Measurements from ENCODE around the gene GALP.
A peak's percentile ranks its signal among the peaks of the same experiment; 100 is the strongest.

Gene GALP

GRCh38 chr19:56138069-56138468, 37.7 kb upstream of the GALP start:
- no peak for TF ChIP-seq Cebpa-rat (IDR thresholded peaks at IDR 0.05)
- Histone ChIP-seq H3K9me3 (no peaks in the 10 kb centered on the region), H3K36me3 (peaks cover 8% of the 10 kb centered on the region; the same call in 1 of the 2 replicates), H4K20me1 (peaks cover 5% of the 10 kb centered on the region), H3K4me2 (no peak overlapping the region), H3K4me3 (no peak overlapping the region), H3K9ac (no peak overlapping the region), H3K27ac (no peak overlapping the region), H3K4me1 (peaks cover 74% of the 10 kb centered on the region), H3K27me3 (no peaks in the 10 kb centered on the region)

- peaks cover 74% of the 10 kb centered on the region for H3K4me1 ChIP-seq
- peaks cover 11% of the 10 kb centered on the region for H3K36me3 ChIP-seq
- peak overlapping the region; percentile 77 for H3K4me3 ChIP-seq
- peak overlapping the region; percentile 99 for H3K4me2 ChIP-seq
- peak overlapping the region; percentile 78 for H3K27ac ChIP-seq
- no peaks in the 10 kb centered on the region for H3K27me3 ChIP-seq
- no peaks in the 10 kb centered on the region for H3K9me3 ChIP-seq
- peak overlapping the region; percentile 64 for H3K9ac ChIP-seq
- peaks cover 25% of the 10 kb centered on the region for H4K20me1 ChIP-seq
- TF ChIP-seq Cebpa-rat (IDR thresholded peaks at IDR 0.05): no peak
Observed at GRCh38 chr19:56139847-56140582, 35.8 kb upstream of the GALP start.

DNA sequence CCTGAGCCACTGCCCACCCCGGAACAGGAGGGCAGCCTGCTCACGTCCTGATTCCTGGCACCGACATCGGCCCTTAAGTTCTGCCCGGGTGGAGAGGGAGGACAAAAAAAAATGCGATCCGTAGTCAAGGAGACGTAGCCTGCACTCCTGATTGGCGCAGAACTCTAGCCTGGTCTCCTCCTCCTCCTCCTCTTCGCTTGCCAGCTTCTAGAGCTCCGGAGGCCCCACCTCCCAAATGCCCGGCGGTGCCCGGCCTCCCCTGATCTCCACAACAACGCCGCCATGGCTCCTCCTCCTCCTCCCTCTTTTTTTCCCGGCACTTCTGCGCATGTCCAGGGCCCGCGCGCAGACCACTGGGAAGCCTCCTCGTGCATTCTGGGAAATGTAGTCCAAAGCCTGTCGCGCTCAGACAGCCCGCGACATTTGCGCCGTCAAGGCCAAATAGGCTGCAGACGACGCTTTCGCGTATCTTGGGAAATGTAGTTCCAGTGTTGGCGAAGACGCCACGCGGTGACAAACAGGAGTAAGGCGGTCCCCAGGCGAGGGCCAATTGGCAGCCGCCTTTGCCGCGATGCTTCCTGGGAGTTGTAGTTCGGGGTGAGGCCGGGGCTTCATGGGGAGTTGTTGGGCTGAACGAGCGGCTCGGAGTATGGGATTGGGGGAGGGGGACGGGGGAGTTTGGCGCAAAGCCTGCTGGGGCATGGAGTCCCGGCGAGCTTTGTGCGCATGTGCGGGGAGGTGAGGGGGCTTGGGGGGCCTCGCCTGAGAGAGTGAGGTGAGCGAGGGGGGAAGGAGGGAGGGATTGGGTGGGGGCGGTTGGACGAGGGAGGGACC, 35.0 kb upstream of the GALP start, which contains the start of gene ZNF444:
Gene ZNF444, plus strand, starts transcription at position 705 of the 834 bp plus-strand sequence. CDS start 5,625 bp downstream, outside the sequence.
- no peak for TF ChIP-seq Cebpa-rat (IDR thresholded peaks at IDR 0.05)
- Histone ChIP-seq H4K20me1 (peaks cover 33% of the 10 kb centered on the region), H3K4me1 (peaks cover 68% of the 10 kb centered on the region), H3K4me3 (peak within 1 kb of the TSS; percentile 77), H3K27me3 (no peaks in the 10 kb centered on the region), H3K9ac (peak within 1 kb of the TSS; percentile 73), H3K27ac (peak within 1 kb of the TSS; percentile 78), H3K36me3 (peaks cover 19% of the 10 kb centered on the region), H3K4me2 (peak within 1 kb of the TSS; percentile 99), H3K9me3 (no peaks in the 10 kb centered on the region)

DNA sequence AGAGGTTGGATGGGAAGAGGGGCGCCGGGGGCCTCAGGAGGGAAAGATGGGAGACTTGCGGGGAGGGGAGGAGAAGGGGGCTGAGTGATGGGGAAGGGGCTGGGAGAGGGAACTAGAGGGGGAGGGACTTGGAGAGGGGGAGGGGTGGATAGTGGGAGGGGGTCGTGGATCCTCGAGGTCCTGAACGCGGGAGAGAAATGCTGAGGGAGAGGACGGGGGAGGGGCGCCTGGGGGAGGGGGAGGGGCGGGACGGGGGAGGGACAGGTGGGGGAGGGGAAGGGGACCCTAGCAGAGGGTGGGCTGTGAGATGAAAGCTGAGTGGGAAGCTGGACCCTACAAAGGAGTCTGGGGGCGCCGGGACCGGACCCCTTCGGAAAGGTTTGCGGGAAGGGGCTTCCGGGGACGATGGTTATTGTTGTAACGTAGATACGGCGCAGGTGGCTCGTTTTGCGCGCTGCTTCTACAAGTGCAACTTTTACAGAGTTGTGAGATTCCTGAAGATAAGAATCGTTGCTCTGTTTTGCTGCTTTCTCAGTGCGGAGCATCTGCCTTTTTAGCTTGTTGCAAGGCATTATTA, 34.3 kb upstream of the GALP start:
- Histone ChIP-seq H3K27ac (peak overlapping the region; percentile 63), H3K9me3 (no peaks in the 10 kb centered on the region), H4K20me1 (peaks cover 40% of the 10 kb centered on the region), H3K4me3 (peak overlapping the region; percentile 77), H3K36me3 (peaks cover 26% of the 10 kb centered on the region), H3K27me3 (no peaks in the 10 kb centered on the region), H3K4me1 (peaks cover 62% of the 10 kb centered on the region), H3K4me2 (peak overlapping the region; percentile 92), H3K9ac (peak overlapping the region; percentile 73)
- no peak for TF ChIP-seq Cebpa-rat (IDR thresholded peaks at IDR 0.05)

GRCh38 chr19:56142087-56142787, 33.6 kb upstream of the GALP start:
- peaks cover 54% of the 10 kb centered on the region for H3K4me1 ChIP-seq
- H3K4me2 ChIP-seq: peak overlapping the region; percentile 92
- no peak for TF ChIP-seq Cebpa-rat (IDR thresholded peaks at IDR 0.05)
- H3K9me3 ChIP-seq: no peaks in the 10 kb centered on the region
- peak overlapping the region; percentile 73 for H3K9ac ChIP-seq
- peak overlapping the region; percentile 77 for H3K4me3 ChIP-seq
- peaks cover 33% of the 10 kb centered on the region for H3K36me3 ChIP-seq
- no peaks in the 10 kb centered on the region for H3K27me3 ChIP-seq
- H3K27ac ChIP-seq: peak overlapping the region; percentile 63
- peaks cover 47% of the 10 kb centered on the region for H4K20me1 ChIP-seq

- H3K4me1 ChIP-seq: peaks cover 48% of the 10 kb centered on the region
- H3K27me3 ChIP-seq: no peaks in the 10 kb centered on the region
- peak overlapping the region; percentile 92 for H3K4me2 ChIP-seq
- H3K36me3 ChIP-seq: peaks cover 40% of the 10 kb centered on the region
- H3K9me3 ChIP-seq: no peaks in the 10 kb centered on the region
- H3K4me3 ChIP-seq: peak overlapping the region; percentile 77
- no peak for TF ChIP-seq Cebpa-rat (IDR thresholded peaks at IDR 0.05)
- peak overlapping the region; percentile 50 for H3K27ac ChIP-seq
- peak overlapping the region; percentile 73 for H3K9ac ChIP-seq
- H4K20me1 ChIP-seq: peaks cover 54% of the 10 kb centered on the region
Observed at GRCh38 chr19:56142897-56143434, 32.8 kb upstream of the GALP start.

DNA sequence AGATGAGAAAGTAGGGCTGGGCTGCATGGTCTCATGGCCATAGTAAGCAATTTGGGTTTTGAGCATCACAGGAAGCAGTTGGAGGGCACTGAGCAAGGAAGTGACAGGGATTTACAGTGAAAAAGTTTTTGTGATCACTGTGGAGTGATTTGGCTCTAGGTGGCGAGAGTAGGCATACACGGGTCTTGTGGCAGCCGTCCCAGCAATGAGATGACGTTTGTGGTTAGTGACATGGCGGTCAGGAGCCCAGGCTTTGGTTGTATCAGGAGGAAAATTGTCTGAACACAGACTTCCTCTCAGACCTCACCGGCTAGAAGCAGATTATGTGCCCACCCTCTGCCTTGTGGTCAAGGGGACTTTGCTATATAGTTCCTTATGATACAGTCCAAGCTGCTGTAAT, 31.4 kb upstream of the GALP start:
- Histone ChIP-seq H3K4me3 (no peak overlapping the region), H3K27me3 (no peaks in the 10 kb centered on the region), H3K9ac (peak overlapping the region; percentile 73), H4K20me1 (peaks cover 65% of the 10 kb centered on the region), H3K36me3 (peaks cover 51% of the 10 kb centered on the region), H3K4me2 (peak overlapping the region; percentile 92), H3K4me1 (peaks cover 47% of the 10 kb centered on the region), H3K27ac (peak overlapping the region; percentile 50), H3K9me3 (no peaks in the 10 kb centered on the region)
- no peak for TF ChIP-seq Cebpa-rat (IDR thresholded peaks at IDR 0.05)

DNA sequence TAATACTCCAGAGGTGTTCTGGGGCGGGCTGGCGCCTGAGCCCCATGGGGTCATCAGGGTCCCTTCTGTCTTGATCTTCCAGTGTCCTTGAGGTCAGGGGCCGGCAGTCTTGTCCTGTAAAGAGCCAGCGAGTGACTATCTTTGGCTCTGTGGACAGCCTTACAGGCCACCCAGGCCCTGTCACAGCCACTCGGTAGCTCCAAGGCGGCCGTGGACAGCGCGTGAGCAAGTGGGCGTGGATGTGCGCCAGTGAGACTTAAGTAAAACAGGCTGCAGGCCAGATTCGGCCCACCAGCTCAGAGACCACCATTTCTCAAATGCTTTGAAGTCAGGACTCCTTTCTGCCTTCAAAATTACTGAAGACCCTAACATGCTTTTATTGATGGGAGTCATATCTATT, 31.0 kb upstream of the GALP start:
- peaks cover 69% of the 10 kb centered on the region for H4K20me1 ChIP-seq
- no peaks in the 10 kb centered on the region for H3K9me3 ChIP-seq
- H3K36me3 ChIP-seq: peaks cover 55% of the 10 kb centered on the region
- H3K4me3 ChIP-seq: no peak overlapping the region
- TF ChIP-seq Cebpa-rat (IDR thresholded peaks at IDR 0.05): no peak
- peak overlapping the region; percentile 92 for H3K4me2 ChIP-seq
- peaks cover 42% of the 10 kb centered on the region for H3K4me1 ChIP-seq
- H3K27ac ChIP-seq: peak overlapping the region; percentile 50
- H3K9ac ChIP-seq: peak overlapping the region; percentile 73; the same call in 1 of the 2 replicates
- H3K27me3 ChIP-seq: no peaks in the 10 kb centered on the region

- no peak overlapping the region for H3K27ac ChIP-seq
- H3K4me2 ChIP-seq: no peak overlapping the region
- no peak for TF ChIP-seq Cebpa-rat (IDR thresholded peaks at IDR 0.05)
- peaks cover 36% of the 10 kb centered on the region for H3K4me1 ChIP-seq
- H3K4me3 ChIP-seq: no peak overlapping the region
- H4K20me1 ChIP-seq: peaks cover 78% of the 10 kb centered on the region
- no peaks in the 10 kb centered on the region for H3K9me3 ChIP-seq
- no peaks in the 10 kb centered on the region for H3K27me3 ChIP-seq
- no peak overlapping the region for H3K9ac ChIP-seq
- peaks cover 63% of the 10 kb centered on the region for H3K36me3 ChIP-seq
Observed at GRCh38 chr19:56145698-56146097, 30.1 kb upstream of the GALP start.
